Thyroid gland (tissue), 4 donors: ENCODE measurements around the gene MAST3.

ENCODE experiments used
- CTCF ChIP-seq, 6 experiments: fragments of 200-600 bp in 3 of 6; fragments of 450-650 bp in 3 of 6; sonication (generic) in 3 of 6; IDR thresholded peaks; one replicate each; pipeline ENCODE4 v1.5.1; 2016 to 2019; ENCODE audit warnings: antibody characterized with exemption in 6 of 6, mild to moderate bottlenecking in 2 of 6, inconsistent platforms in 1 of 6, moderate library complexity in 1 of 6
- POLR2A ChIP-seq, 2 donors: fragments of 450-650 bp; IDR thresholded peaks; one replicate each; pipeline ENCODE4 v1.6.1; 2017; ENCODE audit warnings: antibody characterized with exemption in 2 of 2, mild to moderate bottlenecking in 2 of 2, moderate library complexity in 1 of 2

- TF ChIP-seq CTCF (IDR thresholded peaks at IDR 0.05) (no peak), POLR2A (IDR thresholded peaks at IDR 0.05) (no peak)
Observed at GRCh38 chr19:18194181-18194530, 96.6 kb downstream of the MAST3 start.
